ENCODE data around the gene TMC5.
A peak's percentile ranks its signal among the peaks of the same experiment; 100 is the strongest.
"Not testable (repeated sequence)": the region's sequence is repeated elsewhere in the genome, so short reads cannot be mapped to it uniquely, and the experiment has no call there.

The TMC5 gene

GRCh38 chr16:19410435-19411171 is 7.1 kb upstream of the TMC5 start:
- no peak overlapping the region for H3K4me3 ChIP-seq (ENCODE audit: control insufficient read depth, low read depth, low read length)
- no peak for TF ChIP-seq CTCF (conservative IDR thresholded peaks at IDR 0.05; ENCODE audit: control insufficient read depth, insufficient read depth, low read depth, low read length)
- DNase-seq (ENCODE audit: low read depth) = no peak

- no peak overlapping the region for H3K4me3 ChIP-seq (ENCODE audit: control insufficient read depth, low read depth, low read length)
- no peak for DNase-seq (ENCODE audit: low read depth)
- TF ChIP-seq CTCF (conservative IDR thresholded peaks at IDR 0.05; ENCODE audit: control insufficient read depth, insufficient read depth, low read depth, low read length) = no peak
Measured at GRCh38 chr16:19411298-19411697, 6.4 kb upstream of the TMC5 start.

- DNase-seq (ENCODE audit: low read depth); H3K4me3 ChIP-seq (ENCODE audit: control insufficient read depth, low read depth, low read length): not testable (repeated sequence)
Measured at GRCh38 chr16:19412055-19412454, 5.6 kb upstream of the TMC5 start.

GRCh38 chr16:19415461-19415860 is 2.2 kb upstream of the TMC5 start:
- H3K4me3 ChIP-seq (ENCODE audit: control insufficient read depth, low read depth, low read length) = no peak overlapping the region
- no peak for TF ChIP-seq CTCF (conservative IDR thresholded peaks at IDR 0.05; ENCODE audit: control insufficient read depth, insufficient read depth, low read depth, low read length)
- DNase-seq (ENCODE audit: low read depth) = no peak

- TF ChIP-seq CTCF (conservative IDR thresholded peaks at IDR 0.05; ENCODE audit: control insufficient read depth, insufficient read depth, low read depth, low read length) = no peak
- no peak for DNase-seq (ENCODE audit: low read depth)
- no peak overlapping the region for H3K4me3 ChIP-seq (ENCODE audit: control insufficient read depth, low read depth, low read length)
Measured at GRCh38 chr16:19415918-19416317, 1.8 kb upstream of the TMC5 start.

GRCh38 chr16:19418200-19418599 is 517 bp downstream of the TMC5 start:
- H3K4me3 ChIP-seq (ENCODE audit: control insufficient read depth, low read depth, low read length) = no peak overlapping the region
- DNase-seq (ENCODE audit: low read depth) = no peak
- no peak for TF ChIP-seq CTCF (conservative IDR thresholded peaks at IDR 0.05; ENCODE audit: control insufficient read depth, insufficient read depth, low read depth, low read length)

GRCh38 chr16:19419698-19420075 is 2.0 kb downstream of the TMC5 start:
- no peak overlapping the region for H3K4me3 ChIP-seq (ENCODE audit: control insufficient read depth, low read depth, low read length)
- no peak for TF ChIP-seq CTCF (conservative IDR thresholded peaks at IDR 0.05; ENCODE audit: control insufficient read depth, insufficient read depth, low read depth, low read length)
- peak; percentile 63 for DNase-seq (ENCODE audit: low read depth)

Data from fibroblast of mammary gland (primary cell).